Type B pancreatic cell (in vitro differentiated cells): Measurements from ENCODE around the gene NRDC. TPM values are rescaled to one million over a fixed set of nuclear protein-coding genes. Genes with fewer than 3 reads are reported as not detected.
"Not testable (repeated sequence)": the region's sequence is repeated elsewhere in the genome, so short reads cannot be mapped to it uniquely, and the experiment has no call there.

ENCODE experiments used
- DNase-seq: peaks from one replicate; pipeline ENCODE4 v3.0.0; 2021; ENCODE audit warnings: mixed read lengths; ENCODE audit not compliant: unreplicated experiment; ENCODE audit errors: extremely low spot score
- H3K27ac Mint-ChIP-seq: 2 replicates; pipeline ENCODE4 v1.8.0; 2021; ENCODE audit warnings: mild to moderate bottlenecking, mixed read lengths
- H3K27me3 Mint-ChIP-seq: 2 replicates; pipeline ENCODE4 v1.8.0; 2021; ENCODE audit warnings: mixed read lengths
- H3K36me3 Mint-ChIP-seq: 2 replicates; pipeline ENCODE4 v1.8.0; 2021; ENCODE audit warnings: mixed read lengths
- H3K4me1 Mint-ChIP-seq: one replicate; pipeline ENCODE4 v1.8.0; 2021; ENCODE audit warnings: mixed read lengths; ENCODE audit not compliant: unreplicated experiment
- H3K4me3 Mint-ChIP-seq: 2 replicates; pipeline ENCODE4 v1.8.0; 2021; ENCODE audit warnings: mild to moderate bottlenecking, mixed read lengths
- H3K9me3 Mint-ChIP-seq: 2 replicates; pipeline ENCODE4 v1.8.0; 2021; ENCODE audit warnings: mixed read lengths
- CTCF ChIP-seq: fragments of 200-600 bp; sonication (generic); conservative IDR thresholded peaks from 2 replicates; pipeline ENCODE4 v1.5.0; 2021; ENCODE audit warnings: antibody characterized with exemption, mild to moderate bottlenecking
- total RNA-seq: library from RNA; stranded (reverse); gene quantifications from 2 replicates; pipeline ENCODE4 v1.2.1, GENCODE V29; 2021; ENCODE audit warnings: low replicate concordance

NRDC gene
- total RNA-seq, 1 donor from 2014 or later = 134 TPM

- Mint-ChIP-seq H3K36me3 (peaks cover 7% of the 10 kb centered on the region), H3K4me1 (peaks cover 5% of the 10 kb centered on the region), H3K9me3 (no peaks in the 10 kb centered on the region), H3K4me3 (no peak overlapping the region), H3K27me3 (peaks cover 6% of the 10 kb centered on the region), H3K27ac (no peak overlapping the region)
- no peak for TF ChIP-seq CTCF
- no peak for DNase-seq
Measured at GRCh38 chr1:51877434-51878307, 856 bp downstream of the NRDC start.

DNA sequence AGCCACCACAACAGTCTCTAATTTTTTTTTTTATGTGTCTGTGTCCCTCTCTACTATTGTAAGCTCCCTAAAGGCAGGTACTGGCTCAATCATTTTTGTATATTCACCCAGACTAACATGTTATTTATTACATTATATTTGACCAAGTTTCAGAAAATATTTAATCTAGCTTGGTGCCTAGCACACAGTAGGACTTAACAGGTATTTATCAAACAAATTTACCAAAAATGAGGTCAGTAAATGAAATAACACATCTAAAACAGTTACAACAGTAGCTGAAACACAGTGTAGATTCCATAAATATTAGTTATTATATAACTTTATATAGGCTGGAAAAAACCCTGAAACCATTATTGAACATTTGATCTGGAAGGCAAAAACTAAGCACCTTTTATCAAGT, 2.7 kb downstream of the NRDC start:
- H3K27ac Mint-ChIP-seq = no peak overlapping the region

DNA sequence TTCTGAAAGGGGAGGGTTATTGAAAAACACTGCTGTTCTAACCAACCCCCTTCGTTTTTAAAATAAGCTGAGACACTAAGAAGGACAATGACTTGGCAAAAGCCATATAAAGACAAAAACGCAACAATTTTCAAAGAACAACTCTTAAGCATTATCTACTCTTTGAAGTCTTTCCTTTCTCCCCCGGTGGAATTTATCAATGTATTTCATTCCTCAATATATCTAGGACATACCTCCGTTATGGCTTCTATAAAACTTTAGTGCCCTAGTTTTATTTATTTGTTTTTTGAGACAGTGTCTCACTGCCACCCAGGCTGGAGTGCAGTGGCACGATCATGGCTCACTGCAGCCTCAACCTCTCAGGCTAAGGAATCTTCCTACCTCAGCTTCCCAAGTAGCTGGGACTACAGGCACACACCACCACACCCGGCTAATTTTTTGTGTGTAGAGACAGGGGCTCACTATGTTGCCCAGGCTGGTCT, 3.2 kb downstream of the NRDC start:
- Mint-ChIP-seq H3K27me3 (no peaks in the 10 kb centered on the region), H3K4me3 (peak overlapping the region; percentile 50), H3K4me1 (peaks cover 14% of the 10 kb centered on the region), H3K36me3 (peaks cover 14% of the 10 kb centered on the region), H3K27ac (peak overlapping the region; percentile 10), H3K9me3 (no peaks in the 10 kb centered on the region)
- TF ChIP-seq CTCF = no peak
- no peak for DNase-seq

More for the DNA sequence above, 2.7 kb downstream of the NRDC start:
- Mint-ChIP-seq H3K27me3 (no peaks in the 10 kb centered on the region), H3K9me3 (no peaks in the 10 kb centered on the region), H3K36me3 (peaks cover 14% of the 10 kb centered on the region), H3K4me1 (peaks cover 13% of the 10 kb centered on the region), H3K4me3 (peak overlapping the region; percentile 53)
- TF ChIP-seq CTCF = no peak
- DNase-seq = no peak

DNA sequence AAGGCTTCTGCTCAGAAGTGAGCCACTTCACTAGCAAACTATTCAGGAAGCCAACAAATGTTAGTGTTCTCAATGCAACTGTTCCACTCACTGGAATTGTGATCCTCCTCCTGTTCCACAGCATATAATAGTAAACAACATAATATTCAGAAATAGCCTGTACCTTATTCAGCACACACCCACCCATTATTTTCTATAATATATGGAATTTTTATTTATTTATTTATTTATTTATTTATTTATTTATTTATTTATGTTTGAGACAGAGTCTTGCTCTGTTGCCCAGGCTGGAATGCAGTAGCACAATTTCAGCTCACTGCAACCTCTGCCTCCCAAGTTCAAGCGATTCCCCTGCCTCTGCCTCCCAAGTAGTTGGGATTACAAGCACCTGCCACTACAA, 5.3 kb downstream of the NRDC start:
- Mint-ChIP-seq H3K36me3 (peaks cover 14% of the 10 kb centered on the region), H3K4me1 (peaks cover 14% of the 10 kb centered on the region)
- not testable (repeated sequence) for H3K27ac Mint-ChIP-seq, H3K9me3 Mint-ChIP-seq, DNase-seq, H3K4me3 Mint-ChIP-seq, H3K27me3 Mint-ChIP-seq

DNA sequence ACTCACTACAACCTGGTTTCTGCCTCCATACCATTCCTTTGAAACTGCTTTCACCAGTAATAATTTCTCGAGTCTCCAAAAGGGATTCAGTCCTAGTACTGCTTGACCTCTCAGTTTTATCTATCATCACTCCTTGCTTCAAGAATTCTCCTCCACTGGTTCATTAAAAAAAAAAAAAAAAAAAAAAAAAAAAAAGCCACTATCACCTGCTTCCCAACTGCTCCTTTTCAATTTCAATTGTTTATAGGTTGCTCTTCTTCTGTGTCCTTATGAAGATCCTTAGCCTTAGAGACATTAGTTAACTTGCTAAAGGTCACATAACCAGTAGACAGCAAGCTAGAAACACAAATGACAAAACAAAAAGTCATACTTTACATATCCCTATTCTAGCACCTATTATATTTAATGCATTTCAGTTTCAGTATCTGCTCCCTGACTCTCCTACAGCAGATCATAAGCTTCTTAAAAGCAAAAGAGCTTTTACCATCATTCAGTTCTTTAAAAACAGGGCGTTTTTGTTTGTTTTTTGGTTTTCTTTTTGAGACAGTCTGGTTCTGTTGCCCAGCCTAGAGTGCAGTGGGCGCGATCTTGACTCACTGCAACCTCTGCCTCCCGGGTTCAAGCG, 7.1 kb downstream of the NRDC start:
- Mint-ChIP-seq H3K4me3 (peak overlapping the region; percentile 30), H3K9me3 (no peaks in the 10 kb centered on the region), H3K27ac (no peak overlapping the region), H3K36me3 (peaks cover 18% of the 10 kb centered on the region), H3K4me1 (peaks cover 18% of the 10 kb centered on the region), H3K27me3 (no peaks in the 10 kb centered on the region)
- DNase-seq = no peak
- no peak for TF ChIP-seq CTCF
